ENCODE measurements around the gene CDX1.

CDX1 gene

DNA sequence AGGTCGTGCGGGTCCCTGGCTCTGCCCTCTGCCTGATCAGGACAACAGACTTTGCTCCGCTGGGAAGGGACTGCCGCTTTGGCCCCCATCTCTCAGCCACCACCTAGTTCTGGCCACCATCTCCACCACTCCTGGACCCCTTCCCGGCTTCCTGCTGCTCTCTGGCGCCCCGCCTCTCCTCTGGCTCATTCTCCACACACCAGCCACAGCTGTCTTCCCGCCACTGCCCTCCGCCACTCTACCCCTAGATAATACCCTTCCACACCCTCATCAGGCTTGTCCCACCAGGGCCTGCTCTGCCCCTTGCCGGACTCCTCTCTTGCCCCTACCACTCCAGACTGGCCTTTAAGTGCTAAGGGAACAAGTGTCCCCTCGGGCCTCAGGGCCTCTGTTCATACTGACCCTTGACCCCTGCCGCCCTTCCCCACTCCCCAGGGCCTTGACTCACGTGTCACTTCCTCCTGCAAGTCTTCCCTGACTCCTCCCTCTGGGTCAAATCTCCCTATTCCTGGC is 3.0 kb upstream of the CDX1 start:
- no peak for DNase-seq

DNA sequence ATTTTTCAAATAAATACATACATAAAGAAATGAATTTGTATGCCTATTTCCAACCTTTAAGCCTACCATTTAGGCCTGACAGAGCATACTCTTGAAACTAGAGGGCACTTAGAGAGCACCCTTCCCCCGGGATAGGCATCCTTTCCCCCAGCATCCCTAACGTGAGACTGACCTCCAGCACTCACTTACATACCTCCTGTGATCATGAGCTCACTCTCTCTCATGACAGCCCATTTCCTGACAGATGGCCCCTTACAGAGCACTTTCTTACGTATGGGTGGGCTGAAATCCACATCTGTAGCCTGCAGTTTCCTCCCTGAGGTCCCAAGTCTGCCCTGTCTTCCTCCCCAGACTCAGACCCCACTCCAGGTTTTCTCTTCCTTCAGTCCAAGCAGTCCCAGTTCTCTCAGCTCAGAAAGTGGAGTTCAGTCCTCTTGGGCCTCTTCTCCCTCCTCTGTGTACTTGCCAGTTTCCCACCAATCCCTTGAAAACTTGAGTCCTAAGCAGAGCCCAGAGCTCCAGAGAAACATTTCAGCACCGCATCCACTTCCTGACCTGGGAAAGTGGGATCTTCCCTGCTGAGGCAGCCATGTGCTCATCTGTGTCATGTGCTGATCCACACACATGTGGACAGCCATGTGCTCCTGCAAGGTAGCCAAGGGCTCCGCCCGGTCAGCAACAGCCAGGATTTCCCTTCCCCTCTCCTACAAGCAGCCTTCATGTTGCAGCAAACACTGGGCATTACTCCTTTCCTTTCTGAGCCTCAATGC is 2.2 kb upstream of the CDX1 start:
- no peak for DNase-seq

DNA sequence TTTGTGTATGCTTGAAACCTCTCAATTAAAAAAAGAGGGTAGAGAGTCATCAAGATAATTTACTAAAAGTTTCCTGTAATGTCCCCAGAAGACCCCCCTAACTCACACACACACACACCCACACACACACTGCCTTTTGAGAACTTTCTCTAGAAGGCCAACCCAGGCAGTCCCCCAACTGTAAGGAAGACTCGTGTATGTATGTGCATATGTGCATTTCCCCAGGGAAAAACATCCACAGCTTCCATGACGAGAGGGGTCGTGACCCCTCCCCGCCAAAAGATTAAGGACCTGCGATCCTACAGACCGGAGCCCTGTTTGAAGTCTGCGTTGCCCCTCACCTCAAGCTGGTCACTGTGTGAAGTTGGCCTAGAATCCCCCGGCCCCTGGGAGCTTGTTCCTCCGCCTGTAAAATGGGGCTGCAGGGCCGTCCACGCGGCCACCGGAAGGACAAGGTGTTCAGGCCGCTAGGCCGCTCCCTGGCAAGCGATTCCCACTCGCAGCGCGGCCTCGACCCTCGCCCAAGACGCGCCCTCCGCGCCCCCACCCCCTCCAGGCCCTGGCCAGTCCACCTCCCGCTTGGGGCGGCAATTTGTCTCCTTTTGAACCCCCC is 435 bp upstream of the CDX1 start:
- no peak for DNase-seq

DNA sequence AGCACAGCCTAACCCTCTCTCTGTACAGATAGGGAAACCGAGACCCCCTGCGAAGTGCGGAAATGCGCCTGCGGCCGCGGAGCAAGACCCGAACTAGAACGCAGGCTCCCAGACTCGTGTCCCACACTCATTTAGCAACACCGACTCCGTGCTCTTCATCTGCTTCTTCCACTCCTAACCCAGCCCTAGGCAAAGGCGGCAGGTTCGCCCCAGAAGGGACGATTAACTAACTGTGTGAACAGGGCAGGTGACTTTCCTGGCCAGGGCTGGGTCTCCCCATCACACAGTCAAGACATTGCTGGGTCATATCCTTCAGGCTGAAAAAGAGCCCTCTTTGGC is 903 bp downstream of the CDX1 start:
- DNase-seq = no peak

GRCh38 chr5:150167908-150168307 is 1.3 kb downstream of the CDX1 start:
- DNase-seq = no peak

GRCh38 chr5:150168864-150169263 is 2.3 kb downstream of the CDX1 start:
- no peak for DNase-seq

DNA sequence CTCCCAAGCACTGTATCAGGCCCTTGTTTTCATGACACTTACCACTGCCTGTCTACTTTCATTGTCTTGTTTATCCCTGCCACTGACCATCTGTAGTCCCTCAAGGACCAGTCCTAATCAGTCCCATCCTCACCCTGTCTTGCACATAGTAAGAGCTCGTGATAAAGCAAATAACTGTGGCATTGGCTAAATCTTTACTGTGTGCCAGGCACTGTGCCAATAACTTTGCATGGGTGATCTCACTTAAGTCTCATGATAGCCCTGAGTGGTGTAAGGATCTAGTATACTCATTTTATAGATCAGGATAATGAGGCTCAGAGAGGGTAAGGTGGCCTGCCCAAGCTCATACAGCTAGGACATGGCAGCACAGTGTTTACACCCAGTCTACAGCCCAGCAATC is 5.6 kb downstream of the CDX1 start:
- DNase-seq = no peak

- DNase-seq = no peak
These were observed 6.0 kb downstream of the CDX1 start for GRCh38 chr5:150172556-150172955.

- no peak for DNase-seq
These were observed 6.6 kb downstream of the CDX1 start for GRCh38 chr5:150173161-150173560.

DNA sequence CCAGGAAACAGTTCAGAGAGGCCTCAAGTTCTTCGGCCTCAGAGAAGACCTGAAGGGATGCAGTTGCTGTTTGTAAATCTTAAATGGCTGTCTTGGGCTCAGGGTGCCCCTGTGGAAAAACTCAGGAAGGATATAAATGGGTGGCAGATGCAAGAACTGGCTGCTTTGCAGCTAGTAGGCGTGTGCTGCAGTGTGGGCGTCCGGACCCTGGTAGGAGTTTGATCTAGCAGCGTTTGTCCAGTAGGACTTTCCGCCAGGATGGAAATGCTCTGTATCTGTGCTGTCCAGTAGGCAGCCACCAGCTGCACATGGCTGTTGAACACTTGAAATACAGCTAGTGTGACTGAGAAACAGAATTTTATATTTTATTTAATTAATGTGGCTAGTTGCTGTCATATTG is 7.7 kb downstream of the CDX1 start:
- DNase-seq = no peak

DNA sequence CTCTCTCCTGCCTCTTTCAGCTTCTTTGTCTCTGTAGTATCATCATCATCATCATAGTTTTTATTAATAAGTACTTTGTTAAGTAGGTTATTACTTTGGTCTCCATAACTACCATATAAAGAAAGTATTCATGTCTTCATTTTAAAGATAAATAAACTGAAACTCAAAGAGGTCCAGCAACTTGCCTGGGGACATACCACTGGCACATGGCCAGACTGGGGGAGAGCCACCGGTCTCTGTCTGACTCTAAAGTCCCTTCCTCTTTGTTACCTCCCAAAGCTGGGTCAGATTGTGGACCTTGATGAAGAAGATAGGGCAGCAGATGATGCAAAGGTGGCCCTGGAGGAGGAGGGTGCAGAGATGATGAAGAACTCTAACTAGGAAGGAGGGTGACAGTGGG is 8.5 kb downstream of the CDX1 start:
- no peak for DNase-seq

DNA sequence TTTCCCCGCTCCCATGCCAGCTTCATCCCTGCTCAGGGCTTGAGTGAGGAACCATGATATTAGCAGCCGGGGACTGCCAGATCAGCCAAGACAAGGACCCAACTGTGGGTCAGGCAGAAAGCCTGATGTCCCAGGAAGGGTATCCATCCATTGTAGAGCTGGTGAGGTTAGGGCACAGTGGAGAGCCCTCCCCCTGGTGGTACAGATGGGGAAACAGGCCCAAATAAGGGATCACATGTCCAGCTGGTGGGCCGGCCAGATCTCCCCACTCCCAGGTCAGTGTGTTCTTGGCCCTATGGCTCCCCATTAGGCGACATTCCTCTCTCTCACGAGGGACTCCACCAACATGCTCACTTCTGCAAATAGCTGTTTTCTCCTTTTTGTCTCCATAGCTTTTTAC is 9.0 kb downstream of the CDX1 start:
- no peak for DNase-seq

DNA sequence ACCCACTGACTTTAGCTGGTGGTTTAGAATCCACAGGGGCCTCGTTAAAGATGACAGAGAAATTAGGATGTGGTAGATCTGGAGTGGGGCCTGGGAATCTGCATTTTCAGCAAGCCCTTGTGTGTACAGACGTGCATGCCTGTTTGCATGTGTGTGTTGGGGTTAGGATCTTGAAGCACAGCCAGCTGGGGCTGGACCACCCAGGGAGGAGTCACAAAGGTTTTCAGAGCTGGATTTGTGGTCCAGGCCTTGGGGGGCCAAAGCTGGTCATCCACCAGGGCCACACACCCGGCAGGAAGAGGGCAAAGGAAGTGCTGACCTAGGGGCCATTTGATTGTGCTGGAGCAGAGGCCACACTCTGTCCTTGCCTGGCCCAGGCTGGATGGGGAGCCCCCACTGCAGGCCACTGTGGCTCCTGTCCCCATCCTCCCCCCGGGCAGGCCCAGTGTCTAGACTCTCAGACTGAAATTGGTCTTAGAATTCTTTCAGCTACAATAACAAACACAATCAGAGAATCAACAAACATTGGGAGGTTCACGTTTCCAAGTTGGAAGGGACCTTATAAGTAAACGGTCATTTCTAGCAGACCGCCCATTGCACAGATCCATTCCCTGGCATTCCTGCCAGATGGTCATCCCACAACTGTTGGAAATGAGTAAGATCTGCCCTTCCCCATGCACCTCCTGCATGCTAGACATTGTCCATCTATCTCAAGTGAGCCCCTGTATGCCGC is 10.3 kb downstream of the CDX1 start:
- no peak for DNase-seq

GRCh38 chr5:150177721-150178120 is 11.1 kb downstream of the CDX1 start:
- no peak for DNase-seq

DNA sequence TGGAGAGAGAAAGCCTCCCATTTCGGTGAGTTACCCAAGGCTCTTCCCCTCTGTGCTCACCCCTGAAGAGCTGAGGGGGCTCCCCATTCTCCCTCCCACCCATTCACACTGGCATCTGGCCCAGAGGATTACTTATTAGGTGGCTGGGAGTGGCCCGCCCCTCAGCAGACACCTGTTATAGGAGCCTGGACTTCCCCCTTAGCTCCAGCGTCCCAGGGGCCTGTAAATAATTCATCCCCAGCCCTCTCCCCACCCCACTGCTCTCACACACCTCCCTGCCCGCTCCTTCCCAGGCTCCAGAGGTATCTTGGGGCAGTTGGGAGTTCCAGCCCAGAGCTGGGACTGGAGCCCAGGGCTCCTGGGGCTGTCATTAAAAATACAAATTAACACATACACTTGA is 11.7 kb downstream of the CDX1 start:
- no peak for DNase-seq

DNA sequence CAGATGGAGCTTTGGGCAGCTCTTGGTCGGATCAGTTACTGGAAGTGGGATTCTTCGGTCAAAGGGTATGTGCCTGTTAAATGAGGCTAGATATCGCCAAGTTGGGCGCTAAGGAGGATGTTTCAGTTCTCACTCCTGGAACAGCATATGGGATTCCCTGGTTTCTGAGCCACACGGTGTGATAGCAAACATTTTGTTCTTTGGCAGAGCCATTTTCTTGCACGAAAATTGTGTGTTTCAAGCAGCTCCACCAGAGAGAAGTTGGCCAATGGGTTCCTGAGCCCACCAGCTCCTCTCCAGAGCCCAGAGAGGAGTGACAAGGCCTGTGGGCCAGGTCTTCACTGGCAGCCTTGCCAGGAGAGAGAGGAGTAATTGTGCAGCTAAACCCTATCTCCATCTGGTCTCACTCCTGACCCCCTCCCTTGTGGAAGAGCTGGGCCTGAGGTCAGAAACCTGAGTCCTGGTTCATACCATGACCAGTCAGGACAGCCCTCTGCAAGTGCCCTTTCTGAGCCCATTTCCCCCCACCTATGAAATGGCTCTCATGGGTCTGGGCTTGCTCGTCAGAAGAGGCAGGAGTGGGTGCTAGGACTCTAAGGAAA is 12.5 kb downstream of the CDX1 start:
- no peak for DNase-seq

- no peak for DNase-seq
These were observed 13.9 kb downstream of the CDX1 start for GRCh38 chr5:150180241-150181026.

DNA sequence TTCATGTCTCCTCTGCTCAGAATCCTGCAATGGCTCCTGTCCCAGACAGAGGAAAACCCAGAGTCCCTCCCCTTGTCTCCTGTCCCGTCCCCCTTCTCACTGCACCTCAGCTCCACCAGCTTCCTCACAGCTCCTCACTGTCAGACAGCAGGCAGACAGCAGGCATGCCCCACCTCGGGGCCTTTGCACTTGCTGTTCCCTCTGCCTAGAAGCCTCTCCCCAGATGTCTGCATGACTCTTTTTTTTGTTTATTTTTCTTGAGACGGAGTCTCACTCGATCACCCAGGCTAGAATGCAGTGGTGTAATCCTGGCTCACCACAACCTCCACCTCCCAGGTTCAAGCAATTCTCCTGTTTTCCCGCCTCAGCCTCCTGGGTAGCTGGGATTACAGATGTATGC is 14.4 kb downstream of the CDX1 start:
- DNase-seq = no peak

GRCh38 chr5:150181766-150182545 is 15.4 kb downstream of the CDX1 start:
- DNase-seq = no peak

DNA sequence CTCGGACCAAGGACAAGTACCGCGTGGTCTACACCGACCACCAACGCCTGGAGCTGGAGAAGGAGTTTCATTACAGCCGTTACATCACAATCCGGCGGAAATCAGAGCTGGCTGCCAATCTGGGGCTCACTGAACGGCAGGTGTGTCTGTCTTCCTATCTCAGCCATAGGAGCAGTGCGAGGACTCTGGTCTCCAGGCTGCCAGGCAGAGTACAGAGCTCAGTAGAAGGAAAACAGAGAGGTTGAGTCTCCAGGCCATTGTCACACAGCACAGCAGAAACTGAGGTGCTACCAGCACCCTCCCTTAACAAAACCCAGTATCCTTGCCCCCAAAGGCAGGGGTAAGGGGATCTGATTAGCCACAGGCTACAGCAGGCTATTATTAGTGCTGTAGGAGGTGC is 16.2 kb downstream of the CDX1 start:
- no peak for DNase-seq

DNA sequence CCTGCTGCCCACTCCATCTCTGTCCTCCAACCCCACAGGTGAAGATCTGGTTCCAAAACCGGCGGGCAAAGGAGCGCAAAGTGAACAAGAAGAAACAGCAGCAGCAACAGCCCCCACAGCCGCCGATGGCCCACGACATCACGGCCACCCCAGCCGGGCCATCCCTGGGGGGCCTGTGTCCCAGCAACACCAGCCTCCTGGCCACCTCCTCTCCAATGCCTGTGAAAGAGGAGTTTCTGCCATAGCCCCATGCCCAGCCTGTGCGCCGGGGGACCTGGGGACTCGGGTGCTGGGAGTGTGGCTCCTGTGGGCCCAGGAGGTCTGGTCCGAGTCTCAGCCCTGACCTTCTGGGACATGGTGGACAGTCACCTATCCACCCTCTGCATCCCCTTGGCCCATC is 16.9 kb downstream of the CDX1 start:
- no peak for DNase-seq

DNA sequence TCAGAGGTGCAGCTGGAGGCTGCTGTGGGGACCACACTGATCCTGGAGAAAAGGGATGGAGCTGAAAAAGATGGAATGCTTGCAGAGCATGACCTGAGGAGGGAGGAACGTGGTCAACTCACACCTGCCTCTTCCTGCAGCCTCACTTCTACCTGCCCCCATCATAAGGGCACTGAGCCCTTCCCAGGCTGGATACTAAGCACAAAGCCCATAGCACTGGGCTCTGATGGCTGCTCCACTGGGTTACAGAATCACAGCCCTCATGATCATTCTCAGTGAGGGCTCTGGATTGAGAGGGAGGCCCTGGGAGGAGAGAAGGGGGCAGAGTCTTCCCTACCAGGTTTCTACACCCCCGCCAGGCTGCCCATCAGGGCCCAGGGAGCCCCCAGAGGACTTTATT is 17.4 kb downstream of the CDX1 start:
- DNase-seq = no peak
